MM.1S (cell line): Measurements from ENCODE around the gene EXOC4.
"Not testable (repeated sequence)": the region's sequence is repeated elsewhere in the genome, so short reads cannot be mapped to it uniquely, and the experiment has no call there.

Source experiments
- CTCF ChIP-seq: fragments of 300-600 bp; sonication (generic); IDR thresholded peaks from 2 replicates; pipeline ENCODE4 v1.5.1; 2016; ENCODE audit warnings: antibody characterized with exemption, low read length, mixed read lengths
- EZH2 ChIP-seq: fragments of 300-600 bp; sonication (generic); optimal IDR thresholded peaks from 2 replicates; pipeline ENCODE3; 2017; ENCODE audit warnings: low read depth, mild to moderate bottlenecking, antibody characterized with exemption, low read length, mixed read lengths
- EZH2phosphoT487 ChIP-seq: fragments of 300-600 bp; sonication (generic); IDR thresholded peaks from 2 replicates; pipeline ENCODE4 v1.6.1; 2018; ENCODE audit warnings: antibody characterized with exemption, low read length

DNA sequence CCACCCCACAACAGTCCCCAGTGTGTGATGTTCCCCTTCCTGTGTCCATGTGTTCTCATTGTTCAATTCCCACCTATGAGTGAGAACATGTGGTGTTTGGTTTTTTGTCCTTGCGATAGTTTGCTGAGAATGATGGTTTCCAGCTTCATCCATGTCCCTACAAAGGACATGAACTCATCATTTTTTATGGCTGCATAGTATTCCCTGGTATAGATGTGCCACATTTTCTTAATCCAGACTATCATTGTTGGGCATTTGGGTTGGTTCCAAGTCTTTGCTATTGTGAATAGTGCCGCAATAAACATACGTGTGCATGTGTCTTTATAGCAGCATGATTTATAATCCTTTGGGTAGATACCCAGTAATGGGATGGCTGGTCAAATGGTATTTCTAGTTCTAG, 26.1 kb downstream of the EXOC4 start:
- not testable (repeated sequence) for TF ChIP-seq CTCF, EZH2, EZH2phosphoT487
